ENCODE measurements around the gene SFI1.
"Not testable (repeated sequence)": the region's sequence is repeated elsewhere in the genome, so short reads cannot be mapped to it uniquely, and the experiment has no call there.

The SFI1 gene

DNA sequence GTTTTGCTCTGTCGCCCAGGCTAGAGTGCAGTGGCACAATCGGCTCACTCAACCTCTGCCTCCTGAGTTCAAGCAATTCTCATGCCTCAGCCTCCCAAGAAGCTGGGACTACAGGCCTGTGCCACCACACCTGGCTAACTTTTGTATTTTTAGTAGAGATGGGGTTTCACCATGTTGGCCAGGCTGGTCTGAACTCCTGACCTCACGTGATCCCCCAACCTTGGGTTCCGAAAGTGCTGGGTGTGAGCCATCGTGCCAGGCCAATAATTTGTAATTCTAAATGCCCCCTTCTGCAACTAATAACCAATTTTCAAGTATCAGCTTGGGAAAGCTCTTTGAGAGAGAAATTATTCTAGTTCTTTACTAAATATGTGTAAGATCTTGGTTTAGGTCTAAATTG lies 3.0 kb upstream of the SFI1 start:
- DNase-seq = not testable (repeated sequence)

DNA sequence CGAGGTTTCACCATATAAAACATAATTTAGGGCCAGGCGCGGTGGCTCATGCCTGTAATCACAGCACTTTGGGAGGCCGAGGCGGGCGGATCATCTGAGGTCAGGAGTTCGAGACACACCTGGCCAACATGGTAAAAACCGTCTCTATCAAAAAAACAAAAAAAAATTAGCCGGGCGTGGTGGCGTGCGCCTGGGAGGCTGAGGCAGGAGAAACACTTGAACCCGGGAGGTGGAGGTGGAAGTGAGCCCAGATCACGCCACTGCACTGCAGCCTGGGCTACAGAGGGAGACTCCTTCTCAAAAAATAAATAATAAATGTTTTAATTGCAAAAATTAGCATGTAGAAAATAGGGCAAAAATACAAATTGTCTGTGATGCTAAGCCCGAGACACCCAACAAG lies 993 bp upstream of the SFI1 start:
- DNase-seq = no peak

DNA sequence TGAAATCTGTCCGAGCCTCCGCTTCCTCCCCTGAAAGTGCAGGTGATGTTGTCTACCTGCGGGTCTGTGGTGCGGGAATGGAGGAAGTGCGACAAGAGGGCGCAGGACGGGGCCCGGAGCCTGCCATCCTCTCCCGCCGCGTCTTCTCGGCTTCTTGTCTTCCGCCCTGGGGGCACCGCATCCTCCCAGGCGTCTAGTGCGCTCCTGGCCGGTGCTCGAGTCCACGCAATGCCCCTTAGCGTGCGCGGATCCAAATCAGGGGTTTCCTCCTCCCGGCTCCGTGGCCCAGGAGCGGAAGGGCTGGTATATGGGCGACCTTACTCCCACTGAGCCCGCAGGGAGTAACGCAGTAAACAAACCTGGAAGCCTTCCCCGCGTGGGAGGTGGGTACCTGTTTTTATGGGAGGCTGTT lies 405 bp downstream of the SFI1 start:
- DNase-seq = no peak

DNA sequence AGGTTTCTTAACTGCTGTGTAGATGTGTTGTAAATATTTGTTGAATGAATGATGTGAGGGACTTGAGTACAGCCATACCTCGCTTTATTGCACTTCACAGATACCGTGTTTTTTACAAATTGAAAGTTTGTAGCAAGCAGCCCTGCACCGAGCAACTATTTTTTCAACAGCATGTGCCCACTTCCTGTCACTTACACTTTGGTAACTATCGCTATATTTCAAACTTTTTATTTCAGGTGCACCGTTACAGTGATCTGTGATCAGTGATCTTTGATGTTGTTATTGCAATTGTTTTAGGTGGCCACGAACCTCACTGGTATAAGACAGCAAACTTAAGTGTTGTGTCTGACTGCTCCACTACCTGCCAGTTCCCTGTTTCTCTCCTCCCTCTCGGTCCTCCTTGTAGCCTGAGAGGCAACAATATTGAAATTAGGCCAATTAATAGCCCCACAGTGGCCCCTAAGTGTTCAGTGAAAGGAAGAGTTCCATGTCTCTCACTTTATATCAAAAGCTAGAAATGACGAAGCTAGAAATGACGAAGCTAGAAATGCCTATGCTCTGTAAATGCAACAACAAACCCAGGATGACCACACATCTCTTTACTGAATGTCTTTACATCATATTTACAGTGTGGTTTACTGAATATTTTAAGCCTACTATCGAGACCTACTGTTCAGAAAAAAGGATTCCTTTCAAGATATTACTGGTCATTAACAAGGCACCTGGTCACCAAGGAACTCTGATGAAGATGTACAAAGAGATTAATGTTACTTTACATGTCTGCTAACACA lies 1.0 kb downstream of the SFI1 start:
- DNase-seq = no peak

DNA sequence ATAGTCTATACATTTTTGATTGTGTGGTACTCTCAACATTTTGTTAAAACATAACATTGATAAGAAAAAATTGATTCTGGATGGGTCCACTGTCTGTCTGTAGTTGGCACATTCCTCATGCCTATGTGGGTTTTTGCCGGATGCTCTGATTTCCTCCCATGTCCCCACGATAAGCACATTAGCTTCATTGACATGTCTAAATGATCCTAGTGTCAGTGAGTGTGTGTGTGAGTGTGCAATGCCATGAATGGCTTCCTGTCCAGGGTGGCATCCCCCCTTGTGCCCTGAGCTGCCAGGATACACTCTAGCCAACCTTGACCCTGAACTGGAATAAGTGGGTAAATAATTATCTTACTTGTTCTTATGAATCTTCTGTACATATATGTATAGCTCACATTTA lies 5.4 kb downstream of the SFI1 start:
- DNase-seq = no peak

DNA sequence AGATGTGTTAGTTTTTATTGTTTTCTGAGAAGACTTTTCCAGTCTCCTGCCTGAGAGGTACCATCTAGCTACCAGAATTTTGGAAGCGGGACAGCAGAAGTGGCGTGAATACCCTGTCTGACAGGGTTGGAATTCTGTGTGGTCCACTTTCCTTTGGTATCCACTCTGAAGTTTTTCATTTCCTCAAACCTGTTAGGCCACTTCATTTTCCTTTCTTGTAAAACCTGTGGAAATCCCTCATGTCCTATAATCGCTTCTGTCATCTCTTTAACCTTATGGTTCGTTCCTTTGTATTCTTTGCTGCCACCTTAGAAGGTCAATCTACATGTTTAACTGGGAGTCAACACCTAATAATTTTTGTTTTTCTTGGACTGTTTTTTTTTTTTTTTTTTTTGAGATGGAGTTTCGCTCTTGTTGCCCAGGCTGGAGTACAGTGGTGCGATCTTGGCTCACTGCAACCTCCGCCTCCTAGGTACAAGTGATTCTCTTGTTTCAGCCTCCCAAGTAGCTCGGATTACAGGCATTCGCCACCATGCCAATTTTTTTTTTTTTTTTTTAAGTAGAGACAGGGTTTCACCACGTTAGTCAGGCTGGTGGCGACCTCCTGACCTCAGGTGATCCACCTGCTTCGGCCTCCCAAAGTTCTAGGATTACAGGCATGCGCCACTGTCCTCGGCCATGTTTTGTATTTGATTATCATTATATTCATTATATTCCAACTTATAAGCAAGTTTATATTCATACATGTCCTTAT lies 7.1 kb downstream of the SFI1 start:
- no peak for DNase-seq

DNA sequence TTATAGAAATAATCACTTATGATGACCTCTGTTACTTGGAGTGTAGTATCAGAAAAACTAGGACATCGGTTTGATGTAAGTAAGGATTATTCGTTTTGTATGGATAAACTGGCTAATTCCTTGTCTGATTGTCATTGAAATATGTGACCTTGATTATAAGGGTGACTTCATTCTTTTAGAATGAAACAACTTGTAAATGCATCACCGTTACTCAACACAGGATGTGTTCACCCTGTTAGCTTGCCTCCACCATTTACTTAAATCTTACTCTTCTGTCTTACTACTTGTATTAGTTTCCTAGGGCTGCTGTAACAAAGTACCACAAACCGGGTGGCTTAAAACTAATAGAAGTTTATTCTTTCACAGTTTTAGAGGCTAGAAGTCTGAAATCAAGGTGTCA lies 7.9 kb downstream of the SFI1 start:
- no peak for DNase-seq

DNA sequence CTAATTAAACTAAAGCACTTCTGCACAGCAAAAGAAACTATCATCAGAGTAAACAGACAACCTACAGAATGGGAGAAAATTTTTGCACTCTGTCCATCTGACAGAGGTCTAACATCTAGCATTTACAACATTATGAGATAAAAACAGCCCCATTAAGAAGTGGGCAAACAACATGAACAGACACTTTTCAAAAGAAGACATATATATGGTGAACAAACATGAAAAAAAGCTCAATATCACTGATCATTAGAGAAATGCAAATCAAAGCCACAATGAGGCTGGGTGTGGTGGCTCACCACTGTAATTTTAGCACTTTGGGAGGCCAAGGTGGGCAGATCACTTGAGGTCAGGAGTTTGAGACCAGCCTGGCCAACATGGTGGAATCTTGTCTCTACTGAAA lies 11.2 kb downstream of the SFI1 start:
- DNase-seq = peak; percentile 30

DNA sequence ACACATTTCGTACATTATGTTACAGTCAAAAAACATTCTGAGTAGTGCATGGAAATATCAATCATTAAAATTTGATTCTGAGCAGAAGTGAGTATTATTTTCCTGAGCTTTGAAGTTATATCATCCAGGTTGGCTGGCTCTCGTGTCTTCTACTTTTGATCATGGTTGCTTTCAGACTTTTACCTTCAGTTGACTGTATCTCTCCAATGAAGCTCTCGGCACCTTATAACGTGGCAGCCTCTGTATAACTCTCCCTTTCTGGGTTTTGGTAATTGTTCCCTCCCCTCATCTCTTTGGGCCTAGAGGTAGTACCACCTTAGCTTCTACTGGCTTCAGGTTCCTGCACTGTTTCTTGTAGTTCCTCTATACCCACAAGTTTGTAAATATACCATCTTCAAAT lies 12.2 kb downstream of the SFI1 start:
- DNase-seq = peak; percentile 15

DNA sequence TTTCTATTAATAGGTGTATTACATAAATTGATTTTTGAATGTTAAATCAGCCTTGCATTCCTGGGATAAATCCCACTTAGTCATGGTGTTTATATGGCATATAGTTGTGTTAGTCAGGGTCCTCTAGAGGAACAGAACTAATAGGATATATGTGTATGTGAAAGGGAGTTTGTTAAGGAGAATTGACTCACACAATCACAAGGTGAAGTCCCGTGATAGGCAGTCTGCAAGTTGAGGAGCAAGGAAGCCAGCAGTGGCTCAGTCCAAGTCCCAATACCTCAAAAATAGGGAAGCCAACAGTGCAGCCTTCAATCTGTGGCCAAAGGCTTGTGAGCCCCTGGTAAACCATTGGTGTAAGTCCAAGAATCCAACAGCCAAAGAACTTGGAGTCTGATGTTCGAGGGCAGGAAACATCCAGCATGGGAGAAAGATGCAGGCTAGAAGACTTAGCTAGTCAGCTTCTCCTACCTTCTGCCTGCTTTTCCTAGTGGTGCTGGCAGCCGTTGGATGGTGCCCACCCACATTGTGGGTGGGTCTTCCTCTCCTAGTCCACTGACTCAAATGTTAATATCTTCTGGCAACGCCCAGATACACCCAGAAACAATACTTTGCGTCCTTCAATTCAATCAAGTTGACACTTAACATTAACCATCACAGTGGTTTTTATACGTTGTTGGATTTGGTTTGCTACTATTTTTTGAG lies 12.9 kb downstream of the SFI1 start:
- peak; percentile 47 for DNase-seq

DNA sequence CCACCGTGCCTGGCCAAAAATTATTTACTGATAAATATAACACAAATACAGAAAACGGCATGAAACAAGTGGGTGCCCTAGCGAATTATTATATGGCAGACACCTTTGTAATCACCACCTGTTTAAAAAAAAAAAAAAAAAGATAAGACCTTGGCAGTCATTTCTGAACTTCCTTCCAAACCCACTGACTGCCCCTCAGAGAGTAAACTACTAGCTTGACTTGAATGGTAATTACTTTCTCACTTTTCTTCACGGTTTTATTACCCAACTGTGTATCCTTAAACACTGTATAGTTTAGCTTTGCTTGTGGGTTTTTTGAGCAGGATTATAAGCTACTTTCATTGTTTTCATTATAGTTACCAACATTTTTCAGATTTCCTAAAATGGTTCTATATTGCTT lies 23.7 kb downstream of the SFI1 start:
- DNase-seq = no peak

DNA sequence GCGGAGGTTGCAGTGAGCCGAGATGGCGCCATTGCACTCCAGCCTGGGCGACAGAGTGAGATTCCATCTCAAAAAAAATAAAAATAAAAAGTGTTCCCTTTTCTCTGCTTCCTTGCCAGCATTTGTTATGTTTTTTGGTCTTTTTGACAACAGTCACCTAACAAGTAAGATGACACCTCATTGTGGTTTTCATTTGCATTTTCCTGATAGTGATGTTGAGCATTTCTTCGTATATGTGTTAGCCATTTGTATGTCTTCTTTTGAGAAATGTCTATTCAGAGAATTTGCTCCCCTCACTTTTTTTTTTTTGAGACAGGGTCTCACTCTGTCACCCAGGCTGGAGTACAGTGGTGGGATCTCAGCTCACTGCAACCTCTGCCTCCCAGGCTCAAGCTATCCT lies 27.8 kb downstream of the SFI1 start:
- DNase-seq = not testable (repeated sequence)

DNA sequence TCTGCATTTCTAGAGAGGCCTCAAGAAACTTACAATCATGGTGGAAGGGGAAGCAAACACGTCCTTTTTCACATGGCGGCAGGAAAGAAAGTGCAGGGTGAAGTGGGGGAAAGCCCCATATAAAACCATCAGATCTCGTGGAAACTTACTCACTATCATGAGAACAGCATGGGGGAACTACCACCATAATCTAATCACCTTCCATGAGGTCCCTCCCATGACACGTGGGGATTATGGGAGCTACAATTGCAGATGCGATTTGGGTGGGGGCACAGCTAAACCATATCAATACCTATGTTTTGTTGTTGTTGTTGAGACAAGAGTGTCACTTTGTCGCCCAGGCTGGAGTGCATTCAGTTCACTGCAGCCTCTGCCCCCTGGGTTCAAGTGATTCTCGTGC lies 29.9 kb downstream of the SFI1 start:
- DNase-seq = peak; percentile 75

DNA sequence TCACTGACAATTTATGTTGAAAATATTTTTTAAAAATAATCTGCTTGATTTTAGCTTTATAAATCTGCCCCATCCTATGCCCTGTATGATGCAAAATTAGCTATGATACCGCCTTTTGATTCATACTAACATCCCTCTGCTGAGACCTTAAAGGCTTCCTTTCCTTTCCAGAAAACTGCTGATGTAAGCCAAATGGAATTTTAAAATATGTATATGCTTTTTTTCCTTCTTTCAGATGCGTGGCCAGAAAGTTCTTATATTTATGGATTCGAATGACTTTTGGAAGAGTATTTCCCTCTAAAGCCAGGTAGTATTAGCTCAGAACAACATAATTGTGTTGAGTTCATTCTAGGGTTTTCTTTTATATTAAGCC lies 34.5 kb downstream of the SFI1 start:
- DNase-seq = no peak

DNA sequence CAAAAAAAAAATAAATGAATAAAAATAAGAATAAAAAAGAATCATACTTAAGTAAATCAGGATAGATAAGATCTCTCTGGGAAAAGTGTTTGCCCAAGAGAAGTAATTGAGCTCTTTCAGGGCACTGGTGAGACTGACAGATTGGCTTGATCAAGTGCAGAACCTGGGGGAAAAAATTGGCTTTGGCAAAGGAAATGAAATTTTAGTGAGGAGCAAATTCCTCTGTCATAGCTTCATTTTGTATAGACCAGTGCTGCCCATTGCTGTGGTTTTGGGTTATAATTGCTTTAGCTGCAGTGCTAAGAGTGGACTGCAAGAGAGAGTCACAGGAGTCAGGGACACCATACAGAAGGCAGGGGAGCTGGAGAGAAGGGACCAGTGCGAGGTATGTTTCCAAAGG lies 35.7 kb downstream of the SFI1 start:
- DNase-seq = no peak

DNA sequence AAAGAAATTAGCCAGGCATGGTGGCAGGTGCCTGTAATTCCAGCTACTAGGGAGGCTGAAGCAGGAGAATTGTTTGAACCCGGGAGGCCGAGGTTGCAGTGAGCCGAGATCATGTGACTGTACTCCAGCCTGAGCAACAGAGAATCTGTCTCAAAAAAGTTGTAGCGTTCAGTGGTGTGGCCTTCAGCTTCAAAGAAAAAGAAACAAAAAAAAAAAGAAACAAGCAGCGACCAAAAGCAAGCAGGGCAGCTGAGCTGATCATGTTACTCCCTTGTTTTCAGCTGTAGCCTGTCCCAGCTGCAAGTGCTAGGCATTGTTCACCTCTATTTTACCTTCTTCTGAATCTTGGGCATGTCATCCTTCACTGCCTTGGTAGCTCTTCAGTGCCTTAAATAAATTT lies 37.0 kb downstream of the SFI1 start:
- DNase-seq = no peak

DNA sequence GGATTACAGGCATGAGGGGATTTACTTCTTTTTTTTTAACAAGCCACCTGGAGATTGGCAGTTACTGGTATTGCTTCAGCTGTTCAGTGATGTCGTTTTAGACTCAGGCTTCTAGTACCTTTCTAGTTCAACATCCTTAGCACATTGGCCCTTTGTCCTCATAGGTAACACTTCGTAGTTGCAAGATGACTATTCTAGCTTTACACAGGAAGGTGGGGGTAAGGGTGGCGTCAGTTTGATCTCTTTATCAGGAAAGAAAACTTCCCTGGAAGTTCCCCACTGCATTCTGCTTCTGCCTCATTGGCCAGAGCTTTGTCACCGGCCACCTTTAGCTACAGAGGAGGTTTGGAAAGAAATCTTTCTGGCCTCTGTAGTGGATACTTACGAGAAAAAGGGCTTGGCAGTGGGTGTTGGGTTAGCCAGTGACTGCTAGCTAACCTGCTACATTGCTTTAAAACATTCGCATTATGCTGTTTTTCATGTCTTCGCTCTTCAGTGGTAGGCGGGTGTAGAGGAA lies 40.7 kb downstream of the SFI1 start:
- peak; percentile 68 for DNase-seq

DNA sequence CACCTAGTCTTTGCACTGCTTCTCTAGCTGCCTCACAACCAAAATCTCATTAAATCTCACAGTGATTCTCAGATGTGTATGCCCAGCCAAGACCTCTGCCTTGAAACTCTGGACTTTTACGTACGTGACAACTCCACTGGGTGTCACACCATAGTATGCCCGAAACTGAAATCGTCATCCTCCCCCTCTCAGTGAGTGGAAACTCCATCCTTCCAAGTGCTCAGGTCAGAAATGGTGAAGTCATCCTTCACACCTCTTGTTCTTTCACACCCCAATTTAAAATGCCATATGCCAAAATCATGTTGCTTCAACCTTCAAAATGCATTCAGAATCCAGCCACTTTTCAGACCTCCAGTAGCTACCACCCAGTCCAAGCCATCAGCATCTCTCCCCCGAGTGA lies 42.5 kb downstream of the SFI1 start:
- peak; percentile 67 for DNase-seq

DNA sequence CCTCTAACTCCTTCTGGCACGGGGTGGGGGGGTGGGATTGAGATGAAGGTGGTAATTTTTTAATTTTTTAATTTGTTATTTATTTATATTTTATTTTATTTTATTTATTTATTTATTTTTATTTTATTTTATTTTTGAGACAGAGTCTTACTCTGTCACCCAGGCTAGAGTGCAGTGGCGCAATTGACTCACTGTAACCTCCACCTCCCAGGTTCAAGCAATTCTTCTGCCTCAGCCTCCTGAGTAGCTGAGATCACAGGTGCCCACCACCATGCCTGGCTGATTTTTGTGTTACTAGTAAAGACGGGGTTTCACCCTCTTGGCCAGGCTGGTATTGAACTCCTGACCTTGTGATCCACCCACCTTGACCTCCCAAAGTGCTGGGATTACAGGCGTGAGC lies 43.8 kb downstream of the SFI1 start:
- DNase-seq = not testable (repeated sequence)

DNA sequence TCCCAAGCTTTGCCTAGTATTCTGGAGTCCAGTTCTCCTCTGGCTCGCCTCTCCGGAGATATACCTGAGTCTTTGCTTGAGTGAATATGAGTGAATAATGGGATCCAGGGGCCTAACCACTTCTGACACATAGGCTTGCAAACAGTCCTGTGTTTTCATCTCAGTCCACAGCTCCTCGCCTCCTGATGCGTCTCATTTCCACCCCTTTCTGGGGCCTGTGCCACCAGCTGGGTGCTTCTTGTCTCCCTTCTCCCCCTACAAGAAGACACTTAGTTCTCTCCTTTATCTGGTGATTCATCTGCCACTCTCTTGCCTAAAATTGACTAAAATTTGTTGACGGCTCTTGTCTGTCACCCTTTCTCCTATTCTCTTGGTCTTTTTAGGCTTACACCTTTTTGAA lies 44.6 kb downstream of the SFI1 start:
- DNase-seq = no peak

DNA sequence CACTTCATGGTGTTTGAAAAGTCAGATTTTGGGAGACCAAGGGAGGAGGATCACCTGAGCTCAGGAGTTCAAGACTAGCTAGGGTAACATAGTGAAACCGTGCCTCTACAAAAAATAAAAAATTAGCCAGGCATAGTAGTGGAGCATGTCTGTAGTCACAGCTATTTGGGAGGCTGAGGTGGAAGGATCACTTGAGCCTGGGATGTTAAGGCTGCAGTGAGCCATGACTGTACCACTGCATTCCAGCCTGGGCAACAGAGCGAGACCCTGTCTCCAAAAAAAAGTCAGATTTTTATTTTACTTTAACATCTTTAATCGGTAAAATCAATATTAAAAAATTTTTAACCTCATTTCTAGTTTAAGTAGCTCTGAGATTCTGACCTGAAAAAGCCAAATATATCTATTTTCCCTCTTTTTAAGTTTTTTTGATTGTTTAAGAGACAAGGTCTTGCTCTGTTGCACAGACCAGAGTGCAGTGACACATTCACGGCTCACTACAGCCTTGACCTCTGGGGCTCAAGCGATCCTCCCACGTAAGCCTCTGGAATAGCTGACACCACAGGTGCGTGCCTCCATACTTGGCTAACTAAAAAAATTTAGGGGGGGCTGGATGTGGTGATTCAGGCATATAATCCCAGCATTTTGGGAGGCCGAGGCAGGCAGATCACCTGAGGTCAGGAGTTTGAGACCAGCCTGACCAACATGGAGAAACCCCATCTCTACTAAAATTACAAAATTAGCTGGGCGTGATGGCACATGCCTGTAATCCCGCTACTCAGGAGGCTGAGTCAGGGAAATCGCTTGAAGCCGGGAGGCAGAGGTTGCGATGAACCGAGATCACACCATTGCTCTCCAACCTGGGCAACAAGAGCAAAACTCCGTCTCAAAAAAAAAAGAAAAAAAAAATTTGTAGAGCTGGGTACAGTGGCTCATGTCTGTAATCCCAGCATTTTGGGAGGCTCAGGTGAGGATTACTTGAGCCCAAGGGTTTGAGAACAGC lies 48.4 kb downstream of the SFI1 start:
- no peak for DNase-seq

DNA sequence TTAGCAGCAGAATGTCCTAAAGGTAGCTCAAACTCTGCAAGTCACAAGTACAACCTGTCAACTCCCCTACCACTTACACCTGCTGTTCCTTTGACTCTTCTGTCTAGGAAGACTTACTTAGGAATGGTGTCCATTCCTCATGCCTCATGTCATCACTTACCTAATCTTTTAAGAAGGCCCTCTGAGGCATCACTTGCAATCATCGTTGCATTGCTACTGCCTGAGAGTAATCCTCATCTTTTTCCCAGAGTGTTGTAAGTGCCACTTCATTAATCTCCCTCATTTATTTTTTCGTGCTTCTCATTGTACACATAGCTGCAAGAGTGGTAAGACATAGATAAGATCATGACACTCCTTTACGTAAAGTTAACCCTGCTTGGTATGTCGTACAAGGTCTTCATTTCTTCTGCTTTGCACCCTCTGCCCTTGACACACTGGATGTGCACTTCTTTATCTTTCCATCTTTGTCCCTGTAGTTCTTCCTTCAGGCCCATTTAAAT lies 54.6 kb downstream of the SFI1 start:
- no peak for DNase-seq

Measured in activated CD8-positive, alpha-beta memory T cell treated with anti-CD3 and anti-CD28 coated beads for 24 hours (primary cell).